H9 (cell line): ENCODE results near the gene FSIP1. TPM values are rescaled to one million over a fixed set of nuclear protein-coding genes. Genes with fewer than 3 reads are reported as not detected.

ENCODE experiments used
- DNase-seq: peaks from one replicate; pipeline ENCODE4 v3.0.0-alpha.2; 2017
- H2AFZ ChIP-seq: one replicate; pipeline ENCODE4 v1.6.1; 2013; ENCODE audit warnings: mild to moderate bottlenecking, low read length, control low read depth, moderate library complexity
- H2AK5ac ChIP-seq: 2 replicates; pipeline ENCODE4 v1.6.1; 2013; ENCODE audit warnings: low read length, control low read depth, mixed read lengths; ENCODE audit not compliant: insufficient read length
- H2BK120ac ChIP-seq: one replicate; pipeline ENCODE4 v1.6.1; 2013; ENCODE audit warnings: low read depth, mild to moderate bottlenecking, low read length, control low read depth, inconsistent platforms; ENCODE audit not compliant: poor library complexity, severe bottlenecking
- H2BK12ac ChIP-seq: 2 replicates; pipeline ENCODE4 v1.6.1; 2013; ENCODE audit warnings: low read length, control low read depth, mixed read lengths, low read depth; ENCODE audit not compliant: insufficient read length
- H2BK15ac ChIP-seq: 2 replicates; pipeline ENCODE4 v1.6.1; 2013; ENCODE audit warnings: low read depth, low read length, control low read depth
- H2BK20ac ChIP-seq: one replicate; pipeline ENCODE4 v1.6.1; 2013; ENCODE audit warnings: low read depth, mild to moderate bottlenecking, low read length, control low read depth, inconsistent platforms; ENCODE audit not compliant: poor library complexity, severe bottlenecking
- H2BK5ac ChIP-seq: 2 replicates; pipeline ENCODE4 v1.6.1; 2013; ENCODE audit warnings: low read length, control low read depth, mixed read lengths; ENCODE audit not compliant: insufficient read length
- H3K14ac ChIP-seq: 2 replicates; pipeline ENCODE4 v1.6.1; 2013; ENCODE audit warnings: low read length, control low read depth; ENCODE audit not compliant: insufficient read depth
- H3K18ac ChIP-seq: 2 replicates; pipeline ENCODE4 v1.6.1; 2013; ENCODE audit warnings: low read depth, mild to moderate bottlenecking, mixed read lengths, low read length, control low read depth; ENCODE audit not compliant: insufficient read length
- H3K23ac ChIP-seq: 2 replicates; pipeline ENCODE4 v1.6.1; 2013; ENCODE audit warnings: low read length, control low read depth, mixed read lengths, low read depth; ENCODE audit not compliant: insufficient read length
- H3K23me2 ChIP-seq: 2 replicates; pipeline ENCODE4 v1.6.1; 2013; ENCODE audit warnings: low read depth, mild to moderate bottlenecking, mixed read lengths, low read length, control low read depth; ENCODE audit not compliant: insufficient read length, poor library complexity, severe bottlenecking
- H3K27ac ChIP-seq: 2 replicates; pipeline ENCODE4 v1.5.1; 2013; ENCODE audit warnings: low read length, control low read depth, mixed read lengths, low read depth; ENCODE audit not compliant: insufficient read length
- H3K27me3 ChIP-seq: 2 replicates; pipeline ENCODE4 v1.6.1; 2013; ENCODE audit warnings: low read length, control low read depth, inconsistent platforms; ENCODE audit not compliant: insufficient read depth
- H3K4ac ChIP-seq: 2 replicates; pipeline ENCODE4 v1.6.1; 2013; ENCODE audit warnings: low read depth, mild to moderate bottlenecking, control low read depth, inconsistent platforms, low read length, moderate library complexity
- H3K4me1 ChIP-seq: 2 replicates; pipeline ENCODE4 v1.6.1; 2013; ENCODE audit warnings: low read length, control low read depth, inconsistent platforms; ENCODE audit not compliant: insufficient read depth
- H3K4me2 ChIP-seq: 2 replicates; pipeline ENCODE4 v1.6.1; 2013; ENCODE audit warnings: low read length, control low read depth, mixed read lengths; ENCODE audit not compliant: insufficient read length, insufficient read depth
- H3K56ac ChIP-seq: 2 replicates; pipeline ENCODE4 v1.6.1; 2013; ENCODE audit warnings: low read depth, mild to moderate bottlenecking, mixed read lengths, low read length, control low read depth; ENCODE audit not compliant: insufficient read length
- H3K79me1 ChIP-seq: 2 replicates; pipeline ENCODE4 v1.6.1; 2013; ENCODE audit warnings: low read depth, mild to moderate bottlenecking, moderate library complexity, low read length, control low read depth, inconsistent platforms; ENCODE audit not compliant: insufficient read depth, poor library complexity, severe bottlenecking
- H3K79me2 ChIP-seq: 2 replicates; pipeline ENCODE4 v1.6.1; 2013; ENCODE audit warnings: low read length, control low read depth, inconsistent platforms; ENCODE audit not compliant: insufficient read depth
- H3K9ac ChIP-seq: 2 replicates; pipeline ENCODE4 v1.6.1; 2013; ENCODE audit warnings: low read length, control low read depth, mixed read lengths; ENCODE audit not compliant: insufficient read length; ENCODE audit errors: extremely low read depth
- H3K9me3 ChIP-seq: one replicate; pipeline ENCODE4 v1.6.1; 2013; ENCODE audit warnings: low read depth, low read length, inconsistent platforms; ENCODE audit not compliant: control insufficient read depth
- H3T11ph ChIP-seq: one replicate; pipeline ENCODE4 v1.6.1; 2013; ENCODE audit warnings: mild to moderate bottlenecking, low read length, control low read depth, inconsistent platforms
- H4K20me1 ChIP-seq: one replicate; pipeline ENCODE4 v1.6.1; 2013; ENCODE audit not compliant: control insufficient read depth, insufficient read length, insufficient read depth
- H4K5ac ChIP-seq: 2 replicates; pipeline ENCODE4 v1.6.1; 2013; ENCODE audit warnings: low read depth, mild to moderate bottlenecking, mixed read lengths, low read length, control low read depth; ENCODE audit not compliant: insufficient read length
- H4K8ac ChIP-seq: replicated peaks from 2 replicates; pipeline ENCODE4 v1.6.1; 2013; ENCODE audit warnings: low read length, control low read depth, mixed read lengths, low read depth; ENCODE audit not compliant: insufficient read length
- H4K91ac ChIP-seq: 2 replicates; pipeline ENCODE4 v1.6.1; 2013; ENCODE audit warnings: low read depth, mild to moderate bottlenecking, moderate library complexity, mixed read lengths, low read length, control low read depth; ENCODE audit not compliant: insufficient read length
- H3K27ac Mint-ChIP-seq, 3 experiments: 2 replicates in 2 of 3; 3 replicates in 1 of 3; pipeline ENCODE4 v1.8.0; 2020 to 2021; ENCODE audit warnings: mixed read lengths in 3 of 3, mild to moderate bottlenecking in 1 of 3, moderate library complexity in 1 of 3
- H3K27me3 Mint-ChIP-seq: 2 replicates; pipeline ENCODE4 v1.8.0; 2021; ENCODE audit warnings: low read depth, mild to moderate bottlenecking, moderate library complexity, mixed read lengths
- H3K36me3 Mint-ChIP-seq, 3 experiments: 2 replicates in 2 of 3; 3 replicates in 1 of 3; pipeline ENCODE4 v1.8.0; 2020 to 2021; ENCODE audit warnings: low read depth in 3 of 3, mixed read lengths in 3 of 3; ENCODE audit not compliant: insufficient read depth in 1 of 3
- H3K4me1 Mint-ChIP-seq, 2 experiments: 2 replicates each; pipeline ENCODE4 v1.8.0; 2020; ENCODE audit warnings: mixed read lengths in 2 of 2
- H3K4me3 Mint-ChIP-seq, 2 experiments: 2 replicates in 1 of 2; 3 replicates in 1 of 2; pipeline ENCODE4 v1.8.0; 2020 to 2021; ENCODE audit warnings: mild to moderate bottlenecking in 2 of 2, mixed read lengths in 2 of 2, moderate library complexity in 1 of 2
- H3K9me3 Mint-ChIP-seq, 2 experiments: 2 replicates in 1 of 2; 3 replicates in 1 of 2; pipeline ENCODE4 v1.8.0; 2020; ENCODE audit warnings: mild to moderate bottlenecking in 2 of 2, mixed read lengths in 2 of 2, moderate library complexity in 1 of 2
- WGBS: extraction: QIAGEN DNeasy Blood & Tissue Kit; methylation state at CpG from one replicate; pipeline ENCODE4 v1.1.7; 2013; ENCODE audit warnings: missing lambda C conversion rate, low lambda C conversion rate, mixed read lengths; ENCODE audit not compliant: insufficient read length; ENCODE audit errors: extremely low coverage; 5-methylcytosine and 5-hydroxymethylcytosine counted together
- total RNA-seq: library from RNA; stranded (reverse); gene quantifications from 2 replicates; pipeline ENCODE4 v1.2.1, GENCODE V29; 2021
- TF ChIP-seq, protein P1 (sequence below): fragments of 200-600 bp; sonication (generic); conservative IDR thresholded peaks from 3 replicates; pipeline ENCODE4 v1.8.0; 2021; ENCODE audit warnings: antibody characterized with exemption, mild to moderate bottlenecking

Gene FSIP1
- total RNA-seq, 1 experiment from 2014 or later, result 0.96 TPM

DNA sequence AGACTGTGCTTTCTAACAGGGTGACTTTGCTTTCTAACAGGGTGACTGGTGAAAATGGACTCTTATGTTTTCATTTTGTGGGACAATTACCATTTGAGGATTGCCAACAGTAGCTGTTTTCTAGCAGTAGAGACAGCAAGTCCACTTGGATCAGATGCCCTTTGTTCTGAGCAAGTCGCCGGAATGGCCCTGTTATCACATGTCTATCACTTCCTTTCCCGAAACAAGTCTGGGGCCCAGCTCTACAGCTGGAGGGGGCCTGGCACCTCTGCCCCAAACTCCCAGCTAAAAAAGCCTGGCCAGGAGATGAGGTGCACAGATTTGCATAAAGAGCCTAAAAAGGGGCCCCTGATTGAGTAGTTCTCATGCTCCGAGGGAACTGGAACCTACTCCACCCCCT lies 157.2 kb downstream of the FSIP1 start:
- Histone ChIP-seq H3K4ac (no peak overlapping the region), H2BK15ac (no peak overlapping the region), H2BK20ac (no peak overlapping the region), H3K23ac (no peak overlapping the region), H3K27ac (no peak overlapping the region), H3K14ac (no peak overlapping the region), H3T11ph (no peak overlapping the region), H3K23me2 (no peaks in the 10 kb centered on the region), H3K4me2 (no peak overlapping the region), H2AFZ (no peak overlapping the region), H3K56ac (no peak overlapping the region), H3K9me3 (no peaks in the 10 kb centered on the region), H3K79me1 (no peaks in the 10 kb centered on the region), H3K27me3 (no peaks in the 10 kb centered on the region), H3K4me1 (no peaks in the 10 kb centered on the region), H4K91ac (no peak overlapping the region), H2BK5ac (no peak overlapping the region), H3K79me2 (no peaks in the 10 kb centered on the region), H2BK12ac (no peak overlapping the region), H4K20me1 (peaks cover 2% of the 10 kb centered on the region), H4K8ac (no peak overlapping the region), H3K9ac (no peak overlapping the region), H4K5ac (no peak overlapping the region), H2BK120ac (no peak overlapping the region), H2AK5ac (no peak overlapping the region), H3K18ac (no peak overlapping the region)
- no CpG with 5 or more reads among the region's 4 CpGs for WGBS
- no peak overlapping the region for H3K4me3 Mint-ChIP-seq
- H3K4me1 Mint-ChIP-seq, result 0 out of 4 replicates have a peak, but pooled peaks cover 0 to 4% of the 10 kb centered on the region in 2 experiments
- TF ChIP-seq, protein P1, sequence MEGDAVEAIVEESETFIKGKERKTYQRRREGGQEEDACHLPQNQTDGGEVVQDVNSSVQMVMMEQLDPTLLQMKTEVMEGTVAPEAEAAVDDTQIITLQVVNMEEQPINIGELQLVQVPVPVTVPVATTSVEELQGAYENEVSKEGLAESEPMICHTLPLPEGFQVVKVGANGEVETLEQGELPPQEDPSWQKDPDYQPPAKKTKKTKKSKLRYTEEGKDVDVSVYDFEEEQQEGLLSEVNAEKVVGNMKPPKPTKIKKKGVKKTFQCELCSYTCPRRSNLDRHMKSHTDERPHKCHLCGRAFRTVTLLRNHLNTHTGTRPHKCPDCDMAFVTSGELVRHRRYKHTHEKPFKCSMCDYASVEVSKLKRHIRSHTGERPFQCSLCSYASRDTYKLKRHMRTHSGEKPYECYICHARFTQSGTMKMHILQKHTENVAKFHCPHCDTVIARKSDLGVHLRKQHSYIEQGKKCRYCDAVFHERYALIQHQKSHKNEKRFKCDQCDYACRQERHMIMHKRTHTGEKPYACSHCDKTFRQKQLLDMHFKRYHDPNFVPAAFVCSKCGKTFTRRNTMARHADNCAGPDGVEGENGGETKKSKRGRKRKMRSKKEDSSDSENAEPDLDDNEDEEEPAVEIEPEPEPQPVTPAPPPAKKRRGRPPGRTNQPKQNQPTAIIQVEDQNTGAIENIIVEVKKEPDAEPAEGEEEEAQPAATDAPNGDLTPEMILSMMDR, result no peak
- no peaks in the 10 kb centered on the region for H3K36me3 Mint-ChIP-seq
- H3K27ac Mint-ChIP-seq, result no peak overlapping the region
- no peaks in the 10 kb centered on the region; the same call in 1 of the 2 replicates for H3K27me3 Mint-ChIP-seq
- peaks cover 2 to 3% of the 10 kb centered on the region in 2 experiments; a peak in 4 of 5 replicates for H3K9me3 Mint-ChIP-seq
- DNase-seq, result no peak
